ENCODE data around the gene OVCA2. TPM values are rescaled to one million over a fixed set of nuclear protein-coding genes. Genes with fewer than 3 reads are reported as not detected.

The OVCA2 gene
- polyA plus RNA-seq, 2 of the 4 experiments (the other 2 are of a cell fraction) = 54.6 to 66.3 TPM

DNA sequence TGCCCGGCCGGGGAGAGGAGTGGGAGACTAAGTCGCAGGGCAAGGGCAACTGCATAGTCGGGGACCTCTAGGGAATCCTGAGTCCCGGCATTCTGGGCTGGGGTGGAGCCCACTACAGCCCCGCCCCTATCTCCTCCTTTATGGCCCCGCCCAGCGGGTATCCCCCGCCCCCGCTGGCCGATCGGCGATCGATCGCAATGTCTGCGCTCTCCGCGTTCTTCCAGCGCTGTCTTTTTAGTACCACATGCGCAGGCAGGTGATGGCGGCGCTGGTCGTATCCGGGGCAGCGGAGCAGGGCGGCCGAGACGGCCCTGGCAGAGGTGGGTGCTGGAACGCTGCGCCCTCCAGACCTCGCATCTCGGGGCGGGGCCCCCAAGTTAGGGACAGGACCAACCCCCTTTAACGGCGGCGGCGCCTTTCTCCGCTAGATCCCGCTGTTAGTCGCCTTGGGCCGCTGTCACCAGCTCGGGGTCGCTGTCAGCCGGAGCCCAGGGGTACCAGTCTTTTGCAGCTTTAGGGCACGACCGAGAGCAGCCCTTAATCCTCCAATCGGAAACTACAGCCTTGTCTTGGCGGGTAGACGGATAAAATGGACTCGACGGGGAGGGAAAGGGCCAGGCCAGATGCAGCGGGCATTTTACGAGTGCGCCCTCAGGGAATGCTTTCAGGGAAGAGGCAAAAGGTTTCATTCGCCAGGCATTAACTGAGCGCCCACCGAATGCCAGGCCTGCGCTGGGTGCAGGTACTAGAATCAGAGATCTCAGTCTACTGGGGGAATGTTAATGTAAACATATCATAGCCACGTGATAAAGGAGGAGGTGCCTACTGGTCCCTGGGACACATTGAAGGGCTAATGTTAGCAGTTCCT, 11.7 kb upstream of the OVCA2 start, which contains the start of gene DPH1:
TSS of gene DPH1 (plus strand) at position 243 of the 868 bp plus-strand sequence. CDS start at position 260, 17 bp downstream.
- H3K4me3 ChIP-seq = peak within 1 kb of the TSS; percentile 80
- H3K4me1 ChIP-seq = peaks cover 19% of the 10 kb centered on the region
- DNase-seq (ENCODE audit: low read depth in 1 of 2, low spot score in 1 of 2) (peak; percentile 91 to 99), ATAC-seq (peak; percentile 83 to 93), FAIRE-seq (peak; percentile 100)
- 6% methylated on average over 23 of the region's 59 CpGs for WGBS (ENCODE audit: missing lambda C conversion rate)
- peak within 1 kb of the TSS; percentile 71 to 90 for H3K27ac ChIP-seq
- TF ChIP-seq MAFK (IDR thresholded peaks at IDR 0.05; ENCODE audit: partially characterized antibody) (no peak), MAZ (IDR thresholded peaks at IDR 0.05; ENCODE audit: borderline replicate concordance, low read depth, low read length) (peak; percentile 99), POLR2AphosphoS2 (conservative IDR thresholded peaks at IDR 0.05; ENCODE audit: low read length) (no peak), ZNF302 (CRISPR knock-in tag; IDR thresholded peaks at IDR 0.05) (no peak), ZFP36 (IDR thresholded peaks at IDR 0.05; ENCODE audit: borderline replicate concordance, partially characterized antibody) (no peak), HEYL (CRISPR knock-in tag; IDR thresholded peaks at IDR 0.05) (no peak), GATA3 (IDR thresholded peaks at IDR 0.05; ENCODE audit: borderline replicate concordance) (peak; percentile 62; the same call in 1 of the 2 replicates), PHF8 (IDR thresholded peaks at IDR 0.05; ENCODE audit: borderline replicate concordance, low read depth) (peak; percentile 96; the same call in 1 of the 2 replicates), CHD2 (IDR thresholded peaks at IDR 0.05; ENCODE audit: low read length, partially characterized antibody) (no peak), TP53 (CRISPR knock-in tag; IDR thresholded peaks at IDR 0.05) (0 out of 2 replicates have a peak, but pooled peaks have one; percentile 41), ZSCAN20 (CRISPR knock-in tag; IDR thresholded peaks at IDR 0.05) (no peak), RNF2 (IDR thresholded peaks at IDR 0.05; ENCODE audit: borderline replicate concordance, low read depth) (no peak), NPAS2 (CRISPR knock-in tag; IDR thresholded peaks at IDR 0.05; ENCODE audit: borderline replicate concordance) (peak; percentile 96), RAD21 (conservative IDR thresholded peaks at IDR 0.05 in 1 of 2, IDR thresholded peaks at IDR 0.05 in 1 of 2) (peak in 1 of 2 experiments; percentile 9; a peak in 3 of 5 replicates), JUN (IDR thresholded peaks at IDR 0.05) (peak in 1 of 2 experiments; percentile 87; a peak in 3 of 5 replicates), KDM5A (IDR thresholded peaks at IDR 0.05) (peak; percentile 88), TFCP2L1 (CRISPR knock-in tag; IDR thresholded peaks at IDR 0.05) (no peak), POLR2A (IDR thresholded peaks at IDR 0.05; ENCODE audit: low read length) (peak; percentile 64), MYC (IDR thresholded peaks at IDR 0.05; ENCODE audit: borderline replicate concordance, low read length) (peak; percentile 99), KDM1A (IDR thresholded peaks at IDR 0.05; ENCODE audit: low read depth) (0 out of 2 replicates have a peak, but pooled peaks have one; percentile 6), ESRRA (IDR thresholded peaks at IDR 0.05; ENCODE audit: borderline replicate concordance, low read length) (no peak), HDAC2 (IDR thresholded peaks at IDR 0.05) (no peak)
- TF ChIP-seq, protein P1, sequence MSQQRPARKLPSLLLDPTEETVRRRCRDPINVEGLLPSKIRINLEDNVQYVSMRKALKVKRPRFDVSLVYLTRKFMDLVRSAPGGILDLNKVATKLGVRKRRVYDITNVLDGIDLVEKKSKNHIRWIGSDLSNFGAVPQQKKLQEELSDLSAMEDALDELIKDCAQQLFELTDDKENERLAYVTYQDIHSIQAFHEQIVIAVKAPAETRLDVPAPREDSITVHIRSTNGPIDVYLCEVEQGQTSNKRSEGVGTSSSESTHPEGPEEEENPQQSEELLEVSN (IDR thresholded peaks at IDR 0.05; ENCODE audit: borderline replicate concordance, low read depth) = peak; percentile 68
- TF ChIP-seq, protein P2, sequence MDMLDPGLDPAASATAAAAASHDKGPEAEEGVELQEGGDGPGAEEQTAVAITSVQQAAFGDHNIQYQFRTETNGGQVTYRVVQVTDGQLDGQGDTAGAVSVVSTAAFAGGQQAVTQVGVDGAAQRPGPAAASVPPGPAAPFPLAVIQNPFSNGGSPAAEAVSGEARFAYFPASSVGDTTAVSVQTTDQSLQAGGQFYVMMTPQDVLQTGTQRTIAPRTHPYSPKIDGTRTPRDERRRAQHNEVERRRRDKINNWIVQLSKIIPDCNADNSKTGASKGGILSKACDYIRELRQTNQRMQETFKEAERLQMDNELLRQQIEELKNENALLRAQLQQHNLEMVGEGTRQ (IDR thresholded peaks at IDR 0.05) = peak; percentile 87
- TF ChIP-seq, protein P3, sequence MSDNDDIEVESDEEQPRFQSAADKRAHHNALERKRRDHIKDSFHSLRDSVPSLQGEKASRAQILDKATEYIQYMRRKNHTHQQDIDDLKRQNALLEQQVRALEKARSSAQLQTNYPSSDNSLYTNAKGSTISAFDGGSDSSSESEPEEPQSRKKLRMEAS (IDR thresholded peaks at IDR 0.05) = peak; percentile 98
- TF ChIP-seq, protein P4, sequence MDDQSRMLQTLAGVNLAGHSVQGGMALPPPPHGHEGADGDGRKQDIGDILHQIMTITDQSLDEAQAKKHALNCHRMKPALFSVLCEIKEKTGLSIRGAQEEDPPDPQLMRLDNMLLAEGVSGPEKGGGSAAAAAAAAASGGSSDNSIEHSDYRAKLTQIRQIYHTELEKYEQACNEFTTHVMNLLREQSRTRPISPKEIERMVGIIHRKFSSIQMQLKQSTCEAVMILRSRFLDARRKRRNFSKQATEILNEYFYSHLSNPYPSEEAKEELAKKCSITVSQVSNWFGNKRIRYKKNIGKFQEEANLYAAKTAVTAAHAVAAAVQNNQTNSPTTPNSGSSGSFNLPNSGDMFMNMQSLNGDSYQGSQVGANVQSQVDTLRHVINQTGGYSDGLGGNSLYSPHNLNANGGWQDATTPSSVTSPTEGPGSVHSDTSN (IDR thresholded peaks at IDR 0.05) = 0 out of 2 replicates have a peak, but pooled peaks have one; percentile 59
- H3K9me3 ChIP-seq = no peaks in the 10 kb centered on the region
- peak within 1 kb of the TSS; percentile 83 for H3K4me2 ChIP-seq
- ChIA-PET CTCF (interaction anchor here (0.6 to 17.0 kb wide), 14 partner anchors 12 to 441 kb away, joined by 3 to 420 read pairs (median 5); partner anchors contain the start of genes HIC1 and OVCA2), POLR2A (interaction anchor here (0.6 kb wide), 1 partner anchor 251 kb away, joined by 3 read pairs; no protein-coding TSS in a partner anchor)

Measured in A549 (cell line).